Urothelium cell line (cell line): ENCODE measurements around the gene ATP13A3.
"Not testable (repeated sequence)": the region's sequence is repeated elsewhere in the genome, so short reads cannot be mapped to it uniquely, and the experiment has no call there.

Experiments
- DNase-seq: peaks from one replicate; pipeline ENCODE4 v3.0.0; 2011; ENCODE audit warnings: low spot score, mixed read lengths
- FAIRE-seq: peaks from 2 replicates; lab custom pipeline; 2011; peaks lifted over from hg19 to GRCh38; lab: Jason Lieb, UNC

The ATP13A3 gene

GRCh38 chr3:194503081-194503531, 16.3 kb upstream of the ATP13A3 start:
- FAIRE-seq (no peak), DNase-seq (no peak)

GRCh38 chr3:194500198-194500597, 13.4 kb upstream of the ATP13A3 start:
- FAIRE-seq (no peak), DNase-seq (no peak)

- FAIRE-seq, DNase-seq: not testable (repeated sequence)
Measured at GRCh38 chr3:194499516-194499915, 12.7 kb upstream of the ATP13A3 start.

GRCh38 chr3:194497799-194498575, 11.2 kb upstream of the ATP13A3 start:
- no peak for DNase-seq
- FAIRE-seq, result no peak

GRCh38 chr3:194496217-194496919, 9.6 kb upstream of the ATP13A3 start:
- DNase-seq (no peak), FAIRE-seq (no peak)

GRCh38 chr3:194494951-194495374, 8.2 kb upstream of the ATP13A3 start:
- FAIRE-seq, result no peak

GRCh38 chr3:194493995-194494927, 7.5 kb upstream of the ATP13A3 start:
- DNase-seq, FAIRE-seq: not testable (repeated sequence)

More at GRCh38 chr3:194494951-194495374, 8.2 kb upstream of the ATP13A3 start:
- DNase-seq, result no peak

- FAIRE-seq (no peak), DNase-seq (no peak)
Measured at GRCh38 chr3:194492001-194492400, 5.2 kb upstream of the ATP13A3 start.

GRCh38 chr3:194489736-194490612, 3.2 kb upstream of the ATP13A3 start:
- FAIRE-seq (no peak), DNase-seq (no peak)

GRCh38 chr3:194488055-194488742, 1.4 kb upstream of the ATP13A3 start:
- DNase-seq (peak; percentile 35), FAIRE-seq (no peak)

GRCh38 chr3:194487289-194488054, 670 bp upstream of the ATP13A3 start:
- DNase-seq (no peak), FAIRE-seq (no peak)

- FAIRE-seq (no peak), DNase-seq (peak; percentile 50)
Measured at GRCh38 chr3:194485881-194486539, 792 bp downstream of the ATP13A3 start.

- no peak for FAIRE-seq
Measured at GRCh38 chr3:194485468-194485880, 1.3 kb downstream of the ATP13A3 start.

GRCh38 chr3:194484614-194485013, 2.2 kb downstream of the ATP13A3 start:
- no peak for DNase-seq
- no peak for FAIRE-seq

More at GRCh38 chr3:194485468-194485880, 1.3 kb downstream of the ATP13A3 start:
- no peak for DNase-seq

- DNase-seq (no peak), FAIRE-seq (no peak)
Measured at GRCh38 chr3:194483850-194484249, 3.0 kb downstream of the ATP13A3 start.

GRCh38 chr3:194482830-194483229, 4.0 kb downstream of the ATP13A3 start:
- FAIRE-seq, DNase-seq: not testable (repeated sequence)

GRCh38 chr3:194482196-194482593, 4.6 kb downstream of the ATP13A3 start:
- DNase-seq (no peak), FAIRE-seq (no peak)
